Measurements from ENCODE around the gene RAB5B.

DNA sequence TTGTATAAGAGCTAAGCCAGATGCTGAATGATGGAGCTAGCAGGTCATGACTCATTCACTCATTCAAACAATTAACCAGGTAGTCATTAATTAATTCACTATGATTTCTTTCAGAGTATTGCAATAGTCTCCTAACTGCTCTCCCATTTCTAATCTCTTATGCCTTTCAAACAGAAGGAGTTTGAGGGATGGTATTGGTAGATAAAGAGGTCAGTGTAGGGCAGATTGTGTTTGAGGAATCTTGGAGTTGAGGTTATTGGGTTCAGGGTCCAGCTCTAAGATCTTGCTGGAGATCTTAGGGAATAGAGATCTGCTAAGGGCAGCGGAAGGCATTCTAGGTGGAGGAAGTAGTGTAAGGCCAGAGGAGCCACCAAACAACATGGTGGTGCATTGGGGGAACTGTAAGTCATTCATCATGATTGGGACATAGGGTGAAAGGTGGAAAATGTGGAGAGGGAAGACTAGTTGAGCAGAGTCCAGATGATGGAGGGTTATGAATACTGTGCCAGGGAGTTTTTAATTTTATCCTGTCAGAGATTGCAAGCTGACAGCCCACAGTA, 31.2 kb upstream of the RAB5B start:
- TF ChIP-seq, protein P1, sequence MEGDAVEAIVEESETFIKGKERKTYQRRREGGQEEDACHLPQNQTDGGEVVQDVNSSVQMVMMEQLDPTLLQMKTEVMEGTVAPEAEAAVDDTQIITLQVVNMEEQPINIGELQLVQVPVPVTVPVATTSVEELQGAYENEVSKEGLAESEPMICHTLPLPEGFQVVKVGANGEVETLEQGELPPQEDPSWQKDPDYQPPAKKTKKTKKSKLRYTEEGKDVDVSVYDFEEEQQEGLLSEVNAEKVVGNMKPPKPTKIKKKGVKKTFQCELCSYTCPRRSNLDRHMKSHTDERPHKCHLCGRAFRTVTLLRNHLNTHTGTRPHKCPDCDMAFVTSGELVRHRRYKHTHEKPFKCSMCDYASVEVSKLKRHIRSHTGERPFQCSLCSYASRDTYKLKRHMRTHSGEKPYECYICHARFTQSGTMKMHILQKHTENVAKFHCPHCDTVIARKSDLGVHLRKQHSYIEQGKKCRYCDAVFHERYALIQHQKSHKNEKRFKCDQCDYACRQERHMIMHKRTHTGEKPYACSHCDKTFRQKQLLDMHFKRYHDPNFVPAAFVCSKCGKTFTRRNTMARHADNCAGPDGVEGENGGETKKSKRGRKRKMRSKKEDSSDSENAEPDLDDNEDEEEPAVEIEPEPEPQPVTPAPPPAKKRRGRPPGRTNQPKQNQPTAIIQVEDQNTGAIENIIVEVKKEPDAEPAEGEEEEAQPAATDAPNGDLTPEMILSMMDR (IDR thresholded peaks at IDR 0.05; ENCODE audit: low read length), result no peak
- TF ChIP-seq EZH2 (optimal IDR thresholded peaks at IDR 0.05; ENCODE audit: low read depth, low read length), result no peak
